GM21576 (cell line): ENCODE data around the gene TRAF3IP3.

Source experiments
- ATAC-seq: cut with Tn5 transposase; IDR thresholded peaks from one replicate; pipeline ENCODE4 v1.9.1; 2021; ENCODE audit warnings: mild to moderate bottlenecking, moderate library complexity; ENCODE audit not compliant: unreplicated experiment

TRAF3IP3 gene

GRCh38 chr1:209755926-209756614 lies at the start of gene TRAF3IP3:
Gene TRAF3IP3 (plus strand): TSS chr1:209756053. CDS start chr1:209760040, 3,987 bp downstream.
- ATAC-seq: peak; percentile 78

GRCh38 chr1:209706622-209707021 lies 49.2 kb upstream of the TRAF3IP3 start:
- no peak for ATAC-seq

GRCh38 chr1:209707308-209707707 lies 48.5 kb upstream of the TRAF3IP3 start:
- ATAC-seq: no peak

- no peak for ATAC-seq
Measured at GRCh38 chr1:209708297-209708696, 47.6 kb upstream of the TRAF3IP3 start.

GRCh38 chr1:209710093-209710492 lies 45.8 kb upstream of the TRAF3IP3 start:
- ATAC-seq: no peak

- ATAC-seq: no peak
Measured at GRCh38 chr1:209710847-209711246, 45.0 kb upstream of the TRAF3IP3 start.

GRCh38 chr1:209714338-209714737 lies 41.5 kb upstream of the TRAF3IP3 start:
- no peak for ATAC-seq

- no peak for ATAC-seq
Measured at GRCh38 chr1:209715314-209715713, 40.5 kb upstream of the TRAF3IP3 start.

- no peak for ATAC-seq
Measured at GRCh38 chr1:209717818-209718217, 38.0 kb upstream of the TRAF3IP3 start.

GRCh38 chr1:209720326-209720725 lies 35.5 kb upstream of the TRAF3IP3 start:
- ATAC-seq: no peak

GRCh38 chr1:209720826-209721225 lies 35.0 kb upstream of the TRAF3IP3 start:
- no peak for ATAC-seq

- ATAC-seq: no peak
Measured at GRCh38 chr1:209721323-209721722, 34.5 kb upstream of the TRAF3IP3 start.

- no peak for ATAC-seq
Measured at GRCh38 chr1:209723265-209723664, 32.6 kb upstream of the TRAF3IP3 start.

- ATAC-seq: no peak
Measured at GRCh38 chr1:209723756-209724693, 31.8 kb upstream of the TRAF3IP3 start.

- no peak for ATAC-seq
Measured at GRCh38 chr1:209727286-209727685, 28.6 kb upstream of the TRAF3IP3 start.

- ATAC-seq: no peak
Measured at GRCh38 chr1:209727785-209728184, 28.1 kb upstream of the TRAF3IP3 start.

GRCh38 chr1:209728466-209728865 lies 27.4 kb upstream of the TRAF3IP3 start:
- no peak for ATAC-seq

- no peak for ATAC-seq
Measured at GRCh38 chr1:209729436-209729835, 26.4 kb upstream of the TRAF3IP3 start.

- ATAC-seq: no peak
Measured at GRCh38 chr1:209732725-209733124, 23.1 kb upstream of the TRAF3IP3 start.

- no peak for ATAC-seq
Measured at GRCh38 chr1:209733409-209734192, 22.3 kb upstream of the TRAF3IP3 start.

- no peak for ATAC-seq
Measured at GRCh38 chr1:209736490-209737117, 19.2 kb upstream of the TRAF3IP3 start.
